Measurements from ENCODE around the gene VWA3A. TPM values are rescaled to one million over a fixed set of nuclear protein-coding genes. Genes with fewer than 3 reads are reported as not detected.

Gene VWA3A
- total RNA-seq, 1 experiment from 2014 or later, result not detected

- DNase-seq (ENCODE audit: extremely low read depth, low read depth), result no peak
These were observed 85.9 kb downstream of the VWA3A start for GRCh38 chr16:22177968-22178930.

GRCh38 chr16:22181426-22181825, 89.1 kb downstream of the VWA3A start:
- no peak for DNase-seq (ENCODE audit: extremely low read depth, low read depth)

- no peak for DNase-seq (ENCODE audit: extremely low read depth, low read depth)
These were observed 89.5 kb downstream of the VWA3A start for GRCh38 chr16:22181843-22182242.

DNA sequence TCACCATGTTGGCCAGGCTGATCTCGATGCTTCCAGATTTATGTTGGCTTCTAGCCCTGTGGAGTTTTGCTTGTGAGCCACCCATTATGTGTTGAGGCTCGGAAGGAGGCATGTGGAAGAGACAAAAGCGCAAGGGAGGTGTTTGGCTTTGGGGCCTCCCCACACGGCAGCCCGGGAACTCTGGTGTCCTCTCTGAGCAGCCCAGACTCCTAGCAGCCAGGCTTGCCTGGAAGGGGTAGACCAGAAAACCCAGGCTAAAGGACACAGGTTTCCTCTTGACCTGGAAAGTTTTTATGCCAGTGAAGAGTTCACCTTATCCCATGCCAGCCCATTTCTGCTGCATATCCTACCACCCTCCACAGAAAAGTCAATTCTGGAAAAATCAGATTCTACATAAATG, 91.0 kb downstream of the VWA3A start:
- DNase-seq (ENCODE audit: extremely low read depth, low read depth), result no peak

GRCh38 chr16:22183901-22184614, 91.7 kb downstream of the VWA3A start:
- DNase-seq (ENCODE audit: extremely low read depth, low read depth), result no peak

DNA sequence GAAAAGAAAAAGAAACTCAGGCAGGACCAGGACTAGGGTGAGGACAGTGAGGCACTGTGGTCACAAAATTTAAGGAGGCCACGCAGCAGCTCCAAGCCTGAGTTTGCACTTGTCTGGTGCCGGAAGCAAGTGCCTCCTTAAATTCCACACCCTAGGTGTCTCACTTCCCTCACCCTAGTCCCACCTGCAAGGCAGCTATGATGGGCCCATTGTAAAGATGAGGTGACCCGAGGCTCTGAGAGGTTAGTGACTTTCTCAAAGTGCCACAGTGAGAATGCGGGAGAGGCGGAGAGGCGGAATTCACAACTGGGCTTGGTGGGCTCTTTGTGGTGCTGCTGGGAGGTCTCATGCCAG, 92.3 kb downstream of the VWA3A start:
- no peak for DNase-seq (ENCODE audit: extremely low read depth, low read depth)

GRCh38 chr16:22186517-22186916, 94.2 kb downstream of the VWA3A start:
- DNase-seq (ENCODE audit: extremely low read depth, low read depth), result no peak

DNA sequence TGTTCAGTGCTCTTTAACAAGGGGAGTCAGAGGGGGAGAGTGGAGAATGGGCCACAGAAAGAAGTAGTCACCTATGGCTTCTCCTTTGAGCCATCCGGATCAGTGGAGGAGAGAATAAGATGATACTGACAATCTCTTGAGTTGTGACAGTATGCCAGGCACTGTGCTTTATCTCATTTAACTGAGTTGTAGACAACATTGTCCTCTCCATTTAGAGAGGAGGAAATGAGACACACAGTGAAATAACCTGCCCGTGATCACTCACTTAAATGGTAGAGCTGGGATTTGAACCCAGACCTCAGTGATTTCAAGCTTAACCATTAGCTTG, 95.9 kb downstream of the VWA3A start:
- no peak for DNase-seq (ENCODE audit: extremely low read depth, low read depth)

DNA sequence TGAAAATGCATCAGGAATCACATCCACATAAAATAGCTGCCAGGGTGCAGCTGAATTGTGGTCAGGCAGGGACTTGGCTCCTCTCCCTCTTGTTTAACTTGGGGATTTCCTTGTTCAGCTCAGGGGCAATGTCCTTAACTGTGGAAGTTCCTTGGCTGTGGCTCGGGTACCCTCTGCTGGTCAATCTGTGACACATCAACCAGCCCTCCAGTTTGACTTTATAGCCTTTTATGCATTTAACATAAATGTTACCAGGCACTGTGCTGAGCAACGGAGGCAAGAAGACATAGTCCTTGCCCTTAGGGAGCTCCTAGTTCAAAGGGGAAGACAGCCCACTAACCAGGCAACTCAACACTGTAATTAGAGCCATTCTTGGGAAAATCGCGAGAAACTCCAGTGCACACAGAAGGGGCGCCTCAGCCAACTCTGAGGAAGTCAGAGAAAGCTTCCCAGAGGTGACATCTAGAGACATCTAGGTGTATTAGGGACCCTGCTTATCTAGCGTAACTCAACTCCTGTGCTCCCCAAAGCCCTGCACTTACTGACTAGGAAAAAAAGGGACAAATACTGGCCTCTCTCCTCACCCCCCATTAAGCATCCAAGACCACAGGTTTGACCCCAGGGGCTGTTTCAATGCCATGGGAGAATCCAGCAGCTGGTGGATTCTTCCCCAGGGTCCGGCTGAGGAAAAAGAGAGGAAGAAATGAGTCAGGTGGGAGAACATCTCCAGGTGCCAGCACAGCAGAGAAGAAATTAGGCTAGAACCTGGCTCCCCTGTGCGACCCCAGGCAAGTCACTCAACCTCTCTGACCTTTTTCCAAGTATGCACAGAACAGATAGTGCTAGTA, 96.5 kb downstream of the VWA3A start:
- DNase-seq (ENCODE audit: extremely low read depth, low read depth), result peak; percentile 70

GRCh38 chr16:22189473-22190080, 97.2 kb downstream of the VWA3A start:
- no peak for DNase-seq (ENCODE audit: extremely low read depth, low read depth)

- DNase-seq (ENCODE audit: extremely low read depth, low read depth), result no peak
These were observed 97.9 kb downstream of the VWA3A start for GRCh38 chr16:22190081-22190775.

DNA sequence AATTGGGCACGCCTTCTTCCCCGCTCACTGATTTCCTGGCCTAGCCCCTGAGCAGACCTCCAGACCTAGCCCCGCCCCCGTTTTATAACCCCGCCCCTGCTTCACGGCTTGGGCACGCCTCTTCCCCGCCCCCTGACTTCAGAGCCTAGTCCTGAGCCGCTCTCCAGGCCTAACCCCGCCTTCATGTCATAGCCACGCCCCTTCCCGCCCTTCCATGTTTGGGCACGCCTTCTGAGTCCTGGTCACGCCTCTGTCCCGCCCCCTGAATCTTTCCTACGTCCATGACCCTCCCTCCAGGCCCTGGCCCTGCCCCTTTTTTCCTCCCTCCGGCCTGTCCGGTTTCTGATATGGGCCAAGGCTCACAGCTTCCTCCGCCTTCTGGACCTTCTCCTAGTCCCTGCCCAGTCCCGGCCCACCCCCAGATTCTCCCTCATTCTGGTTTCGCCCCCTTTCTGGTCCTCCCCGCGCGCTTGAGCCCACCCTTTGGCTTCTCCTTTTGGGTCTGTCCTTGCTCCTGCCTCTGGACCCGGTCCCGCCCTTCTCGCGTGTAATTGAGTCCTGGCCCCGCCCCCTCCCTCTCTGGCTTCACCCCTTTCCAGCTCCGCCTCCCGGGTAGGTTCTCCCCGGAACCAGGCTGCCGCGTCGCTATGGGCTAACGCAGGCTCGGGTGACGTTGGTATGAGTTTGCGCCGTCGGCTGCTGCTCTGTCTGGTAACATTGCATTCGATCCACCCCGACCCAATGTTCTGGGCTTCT, 98.6 kb downstream of the VWA3A start:
- peak; percentile 100 for DNase-seq (ENCODE audit: extremely low read depth, low read depth)

- DNase-seq (ENCODE audit: extremely low read depth, low read depth), result no peak
These were observed 99.4 kb downstream of the VWA3A start for GRCh38 chr16:22191532-22192260.

DNA sequence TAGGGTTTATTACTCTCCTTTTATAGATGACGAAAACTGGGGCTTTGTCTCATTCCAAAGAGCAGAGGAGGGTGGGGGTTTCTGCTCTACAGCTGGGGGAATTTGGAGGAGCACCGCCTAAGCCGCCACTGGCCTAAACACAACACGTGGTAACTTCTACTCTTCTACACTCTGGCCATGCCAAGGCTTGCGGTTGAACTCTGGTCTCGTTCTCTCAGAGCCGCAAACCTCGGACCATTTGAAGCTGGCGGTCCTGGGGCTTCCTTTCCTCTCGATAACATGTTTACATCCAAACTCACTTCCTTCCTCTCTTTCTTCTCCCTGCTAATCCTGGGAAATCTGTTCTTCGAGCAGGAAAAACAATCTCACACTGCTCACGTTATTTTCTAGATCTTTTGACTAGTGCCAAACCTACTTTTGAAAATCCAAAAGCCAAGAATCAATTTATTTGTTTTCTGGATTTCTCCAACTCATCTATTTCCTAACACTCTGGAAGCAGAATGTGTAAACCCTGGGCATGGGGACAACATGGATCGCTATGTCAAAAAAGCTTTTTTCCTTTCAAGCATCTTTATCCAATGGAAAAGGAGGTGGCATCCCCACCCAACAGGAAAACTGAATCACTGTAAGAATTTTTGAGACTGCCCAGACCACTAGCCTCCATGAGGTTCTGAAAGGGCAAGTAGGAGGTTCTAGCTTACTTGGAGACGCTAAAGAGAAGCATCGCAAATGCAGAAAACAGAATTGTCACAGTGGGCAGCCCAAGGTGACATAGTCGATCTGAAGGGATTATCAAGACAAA, 100.1 kb downstream of the VWA3A start:
- DNase-seq (ENCODE audit: extremely low read depth, low read depth), result no peak

DNA sequence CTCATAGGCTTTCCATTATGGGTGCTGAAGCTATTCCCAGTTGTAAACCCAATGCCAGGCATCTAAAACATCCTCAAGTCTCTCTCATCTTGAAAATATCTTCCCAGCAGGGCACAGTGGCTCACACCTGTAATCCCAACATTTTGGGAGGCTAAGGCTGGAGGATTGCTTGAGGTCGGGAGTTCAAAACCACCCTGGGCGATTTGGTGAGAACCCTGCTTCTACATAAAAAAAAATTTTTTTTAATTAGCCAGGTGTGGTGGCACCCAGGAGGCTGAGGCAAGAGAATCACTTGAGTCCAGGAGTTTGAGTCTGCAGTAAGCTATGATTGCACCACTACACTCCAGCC, 100.7 kb downstream of the VWA3A start:
- DNase-seq (ENCODE audit: extremely low read depth, low read depth), result no peak

DNA sequence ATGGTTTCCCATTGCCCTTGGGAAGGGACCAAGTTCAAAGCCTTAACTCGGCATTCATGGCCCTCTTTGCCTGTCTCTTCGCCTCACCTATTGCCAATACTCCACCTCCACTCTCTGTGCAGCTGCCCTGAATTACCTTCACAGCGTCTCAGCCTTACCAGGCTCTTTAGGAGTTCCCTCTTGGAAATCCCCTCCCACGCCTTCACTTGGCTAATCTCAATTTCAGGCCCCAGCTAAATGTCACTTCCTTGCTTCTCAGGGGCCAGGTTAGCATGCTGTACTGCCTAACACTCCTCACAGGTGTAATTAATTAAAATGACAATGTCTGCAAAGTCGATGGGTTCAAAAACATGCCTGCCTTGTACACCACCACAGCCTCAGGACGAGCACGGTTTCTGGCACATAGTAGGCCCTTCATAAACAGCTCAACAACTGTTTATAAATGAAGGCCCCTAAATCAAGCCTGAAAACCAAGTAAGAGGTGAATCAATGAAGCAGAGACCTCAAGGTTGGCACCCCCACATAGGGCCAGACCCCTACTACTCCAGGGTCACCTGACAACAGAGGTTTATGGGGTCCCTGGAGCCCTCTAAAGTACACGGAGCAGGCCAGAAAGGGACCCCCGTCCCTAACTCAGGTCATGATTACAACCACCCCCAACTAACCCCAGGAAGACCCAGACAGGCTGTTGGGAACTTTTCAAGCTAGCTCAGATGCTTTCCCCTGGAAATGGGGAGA, 102.5 kb downstream of the VWA3A start:
- no peak for DNase-seq (ENCODE audit: extremely low read depth, low read depth)

DNA sequence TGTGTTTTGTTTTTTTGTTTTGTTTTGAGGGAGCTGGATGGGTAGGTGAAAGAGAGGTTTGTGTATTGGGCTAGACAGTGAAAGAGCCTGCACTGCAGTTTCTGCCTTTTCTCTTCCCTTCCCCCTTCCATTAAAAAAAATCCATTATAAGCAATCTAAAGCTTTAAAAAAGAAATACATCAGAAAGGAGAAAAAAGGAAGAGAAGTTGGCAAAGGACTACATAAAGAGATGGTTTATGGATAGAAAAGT, 103.0 kb downstream of the VWA3A start:
- DNase-seq (ENCODE audit: extremely low read depth, low read depth), result no peak

All from NCI-H460 (cell line).